HepG2 (cell line): Measurements from ENCODE around the gene SLC2A6. TPM values are rescaled to one million over a fixed set of nuclear protein-coding genes. Genes with fewer than 3 reads are reported as not detected.

ENCODE experiments used
- AHR ChIP-seq: IDR thresholded peaks from 2 replicates; pipeline ENCODE4 v1.6.1; 2018; ENCODE audit warnings: missing genetic modification reagents, missing compliant biosample characterization
- ARID4A ChIP-seq: sonication (generic); formaldehyde crosslinking; IDR thresholded peaks from 2 replicates; pipeline ENCODE4 v1.5.0; 2020; ENCODE audit warnings: mild to moderate bottlenecking, missing genetic modification reagents, borderline replicate concordance
- GMEB1 ChIP-seq: sonication (generic); formaldehyde crosslinking; IDR thresholded peaks from 2 replicates; pipeline ENCODE4 v1.5.1; 2020; ENCODE audit warnings: missing genetic modification reagents, mild to moderate bottlenecking, borderline replicate concordance
- HNF1A ChIP-seq, 2 experiments: sonication (generic) in 1 of 2; formaldehyde crosslinking in 1 of 2; IDR thresholded peaks; 2 replicates each; pipeline versions ENCODE4 v1.4.0 to v1.6.1; 2016 to 2020; ENCODE audit warnings: borderline replicate concordance in 1 of 2, low read depth in 1 of 2, mild to moderate bottlenecking in 1 of 2, missing genetic modification reagents in 1 of 2
- NFATC3 ChIP-seq: sonication (generic); formaldehyde crosslinking; IDR thresholded peaks from 2 replicates; pipeline ENCODE4 v1.5.1; 2020; ENCODE audit warnings: mild to moderate bottlenecking, missing genetic modification reagents
- PBX2 ChIP-seq: IDR thresholded peaks from 2 replicates; pipeline ENCODE4 v1.6.1; 2016; ENCODE audit warnings: control low read depth
- PBX3 ChIP-seq: sonication (generic); formaldehyde crosslinking; IDR thresholded peaks from 2 replicates; pipeline ENCODE4 v1.8.1; 2023; ENCODE audit warnings: missing genetic modification reagents, inconsistent platforms, borderline replicate concordance
- PRDM10 ChIP-seq: sonication (generic); formaldehyde crosslinking; IDR thresholded peaks from 2 replicates; pipeline ENCODE4 v1.4.0; 2020; ENCODE audit warnings: low read depth, missing genetic modification reagents
- RNF2 ChIP-seq: fragments of 450-650 bp; conservative IDR thresholded peaks from 2 replicates; pipeline ENCODE4 v1.6.1; 2016; ENCODE audit warnings: low read depth
- ZNF773 ChIP-seq: sonication (generic); formaldehyde crosslinking; IDR thresholded peaks from 2 replicates; pipeline ENCODE4 v1.4.0; 2020; ENCODE audit warnings: missing genetic modification reagents, borderline replicate concordance
- polyA plus RNA-seq, 8 experiments: library from polyadenylated mRNA; depleted of rRNA in 3 of 8; stranded (reverse) in 7 of 8; unstranded in 1 of 8; fragments of >200 nt; fragmentation: Illumina TruSeq in 4 of 8; extraction: Trizol in 4 of 8; gene quantifications; 2 replicates each; pipeline versions ENCODE4 v1.2.1 to v1.2.3, GENCODE V29; 2011 to 2016; ENCODE audit warnings: low read depth in 4 of 8, missing spikeins in 1 of 8, mixed read lengths in 1 of 8; ENCODE audit not compliant: insufficient read depth in 1 of 8
- total RNA-seq, 5 experiments: library from RNA; depleted of rRNA; stranded (reverse); fragments of >200 nt; fragmentation: Illumina TruSeq; extraction: Trizol; gene quantifications; 2 replicates each; pipeline ENCODE4 v1.2.3, GENCODE V29; 2016; ENCODE audit warnings: low read depth in 1 of 5

Gene SLC2A6
- total and polyA plus RNA-seq, 2 of the 13 experiments (the other 11 are each of a cell fraction or from before 2014, with no cell fraction given), result 4.1 to 15.0 TPM

GRCh38 chr9:133485531-133486260, 6.8 kb upstream of the SLC2A6 start (continued):
- TF ChIP-seq PBX2 (CRISPR knock-in tag) (no peak), RNF2 (no peak), HNF1A (IDR thresholded peaks at IDR 0.05; ENCODE audit: low read depth) (no peak), HNF1A (CRISPR knock-in tag; IDR thresholded peaks at IDR 0.05; ENCODE audit: borderline replicate concordance) (no peak), ARID4A (peak; percentile 31; the same call in 1 of the 2 replicates), PRDM10 (CRISPR knock-in tag) (no peak), AHR (no peak), PBX3 (CRISPR knock-in tag) (no peak), NFATC3 (0 out of 2 replicates have a peak, but pooled peaks have one; percentile 49), ZNF773 (CRISPR knock-in tag) (no peak), GMEB1 (peak; percentile 46; the same call in 1 of the 2 replicates)
